ENCODE data around the gene PLCB4.

Gene PLCB4

GRCh38 chr20:9485614-9486340 lies 416.9 kb downstream of the PLCB4 start:
- FAIRE-seq (no peak), DNase-seq (ENCODE audit: insufficient read length, low spot score) (no peak)
- TF ChIP-seq PAX5 (IDR thresholded peaks at IDR 0.05; ENCODE audit: insufficient read depth, low read length, severe bottlenecking) (no peak), POLR2AphosphoS5 (IDR thresholded peaks at IDR 0.05; ENCODE audit: low read depth, low read length) (no peak), POU2F2 (IDR thresholded peaks at IDR 0.05; ENCODE audit: low read depth, low read length) (no peak), TAF1 (IDR thresholded peaks at IDR 0.05; ENCODE audit: low read depth, low read length) (no peak), POLR2A (IDR thresholded peaks at IDR 0.05; ENCODE audit: low read depth, low read length) (no peak), SPI1 (IDR thresholded peaks at IDR 0.05; ENCODE audit: low read depth, low read length) (no peak)

- DNase-seq (ENCODE audit: insufficient read length, low spot score) (no peak), FAIRE-seq (no peak)
- TF ChIP-seq POLR2A (IDR thresholded peaks at IDR 0.05; ENCODE audit: low read depth, low read length) (no peak), POU2F2 (IDR thresholded peaks at IDR 0.05; ENCODE audit: low read depth, low read length) (no peak), SPI1 (IDR thresholded peaks at IDR 0.05; ENCODE audit: low read depth, low read length) (no peak), POLR2AphosphoS5 (IDR thresholded peaks at IDR 0.05; ENCODE audit: low read depth, low read length) (no peak), PAX5 (IDR thresholded peaks at IDR 0.05; ENCODE audit: insufficient read depth, low read length, severe bottlenecking) (no peak), TAF1 (IDR thresholded peaks at IDR 0.05; ENCODE audit: low read depth, low read length) (no peak)
Observed at GRCh38 chr20:9487231-9487630, 418.3 kb downstream of the PLCB4 start.

GRCh38 chr20:9488063-9488462 lies 419.2 kb downstream of the PLCB4 start:
- DNase-seq (ENCODE audit: insufficient read length, low spot score) (no peak), FAIRE-seq (no peak)
- TF ChIP-seq POLR2AphosphoS5 (IDR thresholded peaks at IDR 0.05; ENCODE audit: low read depth, low read length) (no peak), TAF1 (IDR thresholded peaks at IDR 0.05; ENCODE audit: low read depth, low read length) (no peak), POU2F2 (IDR thresholded peaks at IDR 0.05; ENCODE audit: low read depth, low read length) (no peak), PAX5 (IDR thresholded peaks at IDR 0.05; ENCODE audit: insufficient read depth, low read length, severe bottlenecking) (no peak), SPI1 (IDR thresholded peaks at IDR 0.05; ENCODE audit: low read depth, low read length) (no peak), POLR2A (IDR thresholded peaks at IDR 0.05; ENCODE audit: low read depth, low read length) (no peak)

- FAIRE-seq (no peak), DNase-seq (ENCODE audit: insufficient read length, low spot score) (no peak)
- TF ChIP-seq POU2F2 (IDR thresholded peaks at IDR 0.05; ENCODE audit: low read depth, low read length): no peak
- TF ChIP-seq POLR2AphosphoS5 (IDR thresholded peaks at IDR 0.05; ENCODE audit: low read depth, low read length): no peak
- no peak for TF ChIP-seq PAX5 (IDR thresholded peaks at IDR 0.05; ENCODE audit: insufficient read depth, low read length, severe bottlenecking)
- no peak for TF ChIP-seq TAF1 (IDR thresholded peaks at IDR 0.05; ENCODE audit: low read depth, low read length)
- no peak for TF ChIP-seq POLR2A (IDR thresholded peaks at IDR 0.05; ENCODE audit: low read depth, low read length)
- no peak for TF ChIP-seq SPI1 (IDR thresholded peaks at IDR 0.05; ENCODE audit: low read depth, low read length)
Observed at GRCh38 chr20:9490161-9490560, 421.3 kb downstream of the PLCB4 start.

- TF ChIP-seq POU2F2 (IDR thresholded peaks at IDR 0.05; ENCODE audit: low read depth, low read length) (no peak), POLR2AphosphoS5 (IDR thresholded peaks at IDR 0.05; ENCODE audit: low read depth, low read length) (no peak), SPI1 (IDR thresholded peaks at IDR 0.05; ENCODE audit: low read depth, low read length) (no peak), PAX5 (IDR thresholded peaks at IDR 0.05; ENCODE audit: insufficient read depth, low read length, severe bottlenecking) (no peak), POLR2A (IDR thresholded peaks at IDR 0.05; ENCODE audit: low read depth, low read length) (no peak), TAF1 (IDR thresholded peaks at IDR 0.05; ENCODE audit: low read depth, low read length) (no peak)
- FAIRE-seq (no peak), DNase-seq (ENCODE audit: insufficient read length, low spot score) (no peak)
Observed at GRCh38 chr20:9490631-9491030, 421.7 kb downstream of the PLCB4 start.

- FAIRE-seq: no peak
- no peak for DNase-seq (ENCODE audit: insufficient read length, low spot score)
- no peak for TF ChIP-seq POLR2AphosphoS5 (IDR thresholded peaks at IDR 0.05; ENCODE audit: low read depth, low read length)
- no peak for TF ChIP-seq SPI1 (IDR thresholded peaks at IDR 0.05; ENCODE audit: low read depth, low read length)
- no peak for TF ChIP-seq PAX5 (IDR thresholded peaks at IDR 0.05; ENCODE audit: insufficient read depth, low read length, severe bottlenecking)
- TF ChIP-seq POU2F2 (IDR thresholded peaks at IDR 0.05; ENCODE audit: low read depth, low read length): no peak
- no peak for TF ChIP-seq TAF1 (IDR thresholded peaks at IDR 0.05; ENCODE audit: low read depth, low read length)
- TF ChIP-seq POLR2A (IDR thresholded peaks at IDR 0.05; ENCODE audit: low read depth, low read length): no peak
Observed at GRCh38 chr20:9491324-9491723, 422.4 kb downstream of the PLCB4 start.

- DNase-seq (ENCODE audit: insufficient read length, low spot score): no peak
- no peak for FAIRE-seq
Observed at GRCh38 chr20:9492067-9492466, 423.2 kb downstream of the PLCB4 start.

GRCh38 chr20:9493803-9494202 lies 424.9 kb downstream of the PLCB4 start:
- no peak for DNase-seq (ENCODE audit: insufficient read length, low spot score)
- no peak for TF ChIP-seq POU2F2 (IDR thresholded peaks at IDR 0.05; ENCODE audit: low read depth, low read length)
- no peak for TF ChIP-seq SPI1 (IDR thresholded peaks at IDR 0.05; ENCODE audit: low read depth, low read length)
- TF ChIP-seq PAX5 (IDR thresholded peaks at IDR 0.05; ENCODE audit: insufficient read depth, low read length, severe bottlenecking): no peak
- no peak for TF ChIP-seq POLR2AphosphoS5 (IDR thresholded peaks at IDR 0.05; ENCODE audit: low read depth, low read length)
- no peak for TF ChIP-seq TAF1 (IDR thresholded peaks at IDR 0.05; ENCODE audit: low read depth, low read length)
- TF ChIP-seq POLR2A (IDR thresholded peaks at IDR 0.05; ENCODE audit: low read depth, low read length): no peak
- FAIRE-seq: no peak

More at GRCh38 chr20:9492067-9492466, 423.2 kb downstream of the PLCB4 start:
- TF ChIP-seq POLR2AphosphoS5 (IDR thresholded peaks at IDR 0.05; ENCODE audit: low read depth, low read length): no peak
- TF ChIP-seq POLR2A (IDR thresholded peaks at IDR 0.05; ENCODE audit: low read depth, low read length): no peak
- no peak for TF ChIP-seq PAX5 (IDR thresholded peaks at IDR 0.05; ENCODE audit: insufficient read depth, low read length, severe bottlenecking)
- no peak for TF ChIP-seq POU2F2 (IDR thresholded peaks at IDR 0.05; ENCODE audit: low read depth, low read length)
- TF ChIP-seq TAF1 (IDR thresholded peaks at IDR 0.05; ENCODE audit: low read depth, low read length): no peak
- TF ChIP-seq SPI1 (IDR thresholded peaks at IDR 0.05; ENCODE audit: low read depth, low read length): no peak

- no peak for DNase-seq (ENCODE audit: insufficient read length, low spot score)
- no peak for FAIRE-seq
- TF ChIP-seq SPI1 (IDR thresholded peaks at IDR 0.05; ENCODE audit: low read depth, low read length): no peak
- no peak for TF ChIP-seq PAX5 (IDR thresholded peaks at IDR 0.05; ENCODE audit: insufficient read depth, low read length, severe bottlenecking)
- no peak for TF ChIP-seq POU2F2 (IDR thresholded peaks at IDR 0.05; ENCODE audit: low read depth, low read length)
- no peak for TF ChIP-seq POLR2AphosphoS5 (IDR thresholded peaks at IDR 0.05; ENCODE audit: low read depth, low read length)
Observed at GRCh38 chr20:9495701-9496100, 426.8 kb downstream of the PLCB4 start.
